ENCODE results near the gene TCF23. TPM values are rescaled to one million over a fixed set of nuclear protein-coding genes. Genes with fewer than 3 reads are reported as not detected.
"Not testable (repeated sequence)": the region's sequence is repeated elsewhere in the genome, so short reads cannot be mapped to it uniquely, and the experiment has no call there.

Gene TCF23
- total and polyA plus RNA-seq, 10 donors: 0.27 to 14.8 (median 2.9) TPM

DNA sequence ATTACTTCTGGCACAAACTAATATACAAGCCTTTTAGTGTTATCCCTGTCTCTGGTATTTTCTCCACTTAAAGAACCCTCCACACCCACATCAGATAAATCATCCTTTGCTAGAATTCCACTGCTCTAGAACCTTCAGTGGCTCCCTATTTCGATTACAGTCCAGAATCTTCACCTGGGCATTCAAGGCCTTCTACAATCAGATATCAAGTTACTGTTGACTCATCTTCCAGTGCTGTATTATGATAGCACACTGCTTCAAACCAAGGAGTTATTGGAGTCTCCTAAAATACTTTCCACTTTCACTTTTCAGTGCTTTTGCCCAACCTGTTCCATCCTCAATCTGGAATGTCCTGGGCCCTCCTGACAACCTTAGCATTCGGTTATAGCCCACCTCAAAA lies 33.3 kb upstream of the TCF23 start:
- intact Hi-C loops (cut with DNase I; ENCODE audit: low total_unique reads): no loop called here
- peaks cover 0 to 44% (median 22%) of the 10 kb centered on the region in 7 donors for H3K27me3 ChIP-seq (replicated peaks in 1 of 7)
- H3K4me1 ChIP-seq: peaks cover 0 to 16% (median 11%) of the 10 kb centered on the region in 6 donors
- no peaks in the 10 kb centered on the region for H3K9me3 ChIP-seq
- DNase-seq: no peak
- H3K27ac ChIP-seq: no peak overlapping the region
- TF ChIP-seq POLR2A (IDR thresholded peaks at IDR 0.05) (no peak), POLR2AphosphoS5 (IDR thresholded peaks at IDR 0.05) (no peak)
- TF ChIP-seq, protein P1, sequence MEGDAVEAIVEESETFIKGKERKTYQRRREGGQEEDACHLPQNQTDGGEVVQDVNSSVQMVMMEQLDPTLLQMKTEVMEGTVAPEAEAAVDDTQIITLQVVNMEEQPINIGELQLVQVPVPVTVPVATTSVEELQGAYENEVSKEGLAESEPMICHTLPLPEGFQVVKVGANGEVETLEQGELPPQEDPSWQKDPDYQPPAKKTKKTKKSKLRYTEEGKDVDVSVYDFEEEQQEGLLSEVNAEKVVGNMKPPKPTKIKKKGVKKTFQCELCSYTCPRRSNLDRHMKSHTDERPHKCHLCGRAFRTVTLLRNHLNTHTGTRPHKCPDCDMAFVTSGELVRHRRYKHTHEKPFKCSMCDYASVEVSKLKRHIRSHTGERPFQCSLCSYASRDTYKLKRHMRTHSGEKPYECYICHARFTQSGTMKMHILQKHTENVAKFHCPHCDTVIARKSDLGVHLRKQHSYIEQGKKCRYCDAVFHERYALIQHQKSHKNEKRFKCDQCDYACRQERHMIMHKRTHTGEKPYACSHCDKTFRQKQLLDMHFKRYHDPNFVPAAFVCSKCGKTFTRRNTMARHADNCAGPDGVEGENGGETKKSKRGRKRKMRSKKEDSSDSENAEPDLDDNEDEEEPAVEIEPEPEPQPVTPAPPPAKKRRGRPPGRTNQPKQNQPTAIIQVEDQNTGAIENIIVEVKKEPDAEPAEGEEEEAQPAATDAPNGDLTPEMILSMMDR (IDR thresholded peaks at IDR 0.05 in 8 of 11, conservative IDR thresholded peaks at IDR 0.05 in 3 of 11): no peak
- 58 to 75% (median 71%) methylated on average over 2 of the region's 2 CpGs for WGBS, 5 donors
- H3K36me3 ChIP-seq: no peaks in the 10 kb centered on the region
- no peak overlapping the region for H3K4me3 ChIP-seq

GRCh38 chr2:27117995-27118524 lies 30.7 kb upstream of the TCF23 start:
- no peaks in the 10 kb centered on the region for H3K36me3 ChIP-seq
- DNase-seq: no peak
- TF ChIP-seq, protein P1 (IDR thresholded peaks at IDR 0.05 in 8 of 11, conservative IDR thresholded peaks at IDR 0.05 in 3 of 11): no peak
- TF ChIP-seq POLR2AphosphoS5 (IDR thresholded peaks at IDR 0.05) (no peak), POLR2A (IDR thresholded peaks at IDR 0.05) (no peak)
- peaks cover 0 to 47% (median 22%) of the 10 kb centered on the region in 7 donors for H3K27me3 ChIP-seq (replicated peaks in 1 of 7)
- peaks cover 0 to 25% (median 18%) of the 10 kb centered on the region in 6 donors for H3K4me1 ChIP-seq
- no peak overlapping the region for H3K27ac ChIP-seq
- intact Hi-C loops (cut with DNase I; ENCODE audit: low total_unique reads): no loop called here
- H3K4me3 ChIP-seq: peak overlapping the region in 6 of 8 donors; percentile 32 to 74 (median 38)
- WGBS, 5 donors: 29 to 33% (median 30%) methylated on average over 14 of the region's 14 CpGs
- no peaks in the 10 kb centered on the region for H3K9me3 ChIP-seq

DNA sequence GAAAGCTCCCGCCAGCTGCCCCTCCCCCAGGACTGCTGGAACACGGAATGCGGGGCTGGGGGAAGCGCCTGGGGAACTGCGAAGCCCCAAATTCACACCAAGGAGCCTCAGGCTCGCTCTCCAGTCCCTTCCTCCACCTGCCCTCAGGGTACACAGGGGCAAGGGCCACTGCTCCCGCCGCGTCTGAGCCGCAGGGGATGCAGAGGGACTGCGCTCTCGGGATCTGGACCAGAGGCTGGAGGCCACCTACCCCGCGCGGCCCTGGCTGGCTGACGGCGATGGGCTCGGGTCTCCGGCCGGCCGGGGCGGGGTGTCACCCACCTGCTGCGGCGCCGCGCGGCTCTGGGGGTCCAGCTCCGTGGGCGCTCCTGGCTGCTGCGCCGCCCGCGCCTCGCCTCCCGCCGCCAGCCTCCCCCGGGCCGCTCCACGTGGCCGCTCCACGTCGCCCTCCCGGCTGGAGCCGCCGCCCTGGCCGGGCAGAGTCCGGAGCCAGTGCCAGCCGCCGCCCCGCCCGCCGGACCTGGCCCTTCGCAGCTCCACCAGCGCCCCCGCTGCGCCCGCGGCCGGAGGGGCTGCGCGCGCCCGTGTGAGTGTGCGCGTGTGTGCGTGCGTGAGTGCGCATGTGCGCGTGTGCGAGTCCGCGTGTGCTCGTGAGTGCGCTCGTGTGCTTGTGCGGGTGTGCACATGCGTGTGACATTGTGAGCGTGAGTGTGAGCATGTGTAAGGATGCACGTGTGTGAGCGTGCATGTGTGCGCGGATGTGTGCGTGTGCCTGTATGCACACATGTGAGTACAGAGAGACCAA lies 30.1 kb upstream of the TCF23 start, which contains the start of gene CGREF1:
CGREF1 (minus strand) TSS at position 604 of the 805 bp plus-strand sequence. CDS start 14,762 bp downstream, outside the sequence.
- Histone ChIP-seq H3K36me3 (no peaks in the 10 kb centered on the region), H3K9me3 (no peaks in the 10 kb centered on the region), H3K27ac (no peak within 1 kb of the TSS), H3K4me1 (peaks cover 0 to 29% (median 21%) of the 10 kb centered on the region in 6 donors), H3K4me3 (peak within 1 kb of the TSS; percentile 25 to 74 (median 34)), H3K27me3 (replicated peaks in 1 of 7) (peaks cover 0 to 47% (median 22%) of the 10 kb centered on the region in 7 donors)
- WGBS, 5 donors: 4 to 18% (median 5%) methylated on average over 12 to 84 of the region's 84 CpGs
- TF ChIP-seq, protein P1 (IDR thresholded peaks at IDR 0.05 in 8 of 11, conservative IDR thresholded peaks at IDR 0.05 in 3 of 11): no peak
- TF ChIP-seq POLR2AphosphoS5 (IDR thresholded peaks at IDR 0.05): no peak
- no peak for TF ChIP-seq POLR2A (IDR thresholded peaks at IDR 0.05)
- DNase-seq: peak; percentile 67
- intact Hi-C loops (cut with DNase I; ENCODE audit: low total_unique reads): no loop called here

GRCh38 chr2:27119330-27119670 lies 29.5 kb upstream of the TCF23 start:
- H3K27ac ChIP-seq; DNase-seq; intact Hi-C loops (cut with DNase I; ENCODE audit: low total_unique reads); H3K9me3 ChIP-seq; H3K36me3 ChIP-seq: not testable (repeated sequence)
- peaks cover 0 to 35% (median 23%) of the 10 kb centered on the region in 6 donors for H3K4me1 ChIP-seq
- peak overlapping the region in 5 of 8 donors; percentile 33 to 74 (median 39) for H3K4me3 ChIP-seq
- peaks cover 0 to 47% (median 22%) of the 10 kb centered on the region in 7 donors for H3K27me3 ChIP-seq (replicated peaks in 1 of 7)
- WGBS, 5 donors: 81 to 90% (median 82%) methylated on average over 7 to 8 of the region's 8 CpGs
